RWPE1 (cell line): Measurements from ENCODE around the gene UHRF1.

Experiments used
- CTCF ChIA-PET: fragments of 350-600 bp; sonication (Branson Sonifier 250); formaldehyde crosslinking; extraction: SDS; loops from one replicate; lab custom pipeline; 2021; lab: Yijun Ruan, JAX
- POLR2A ChIA-PET: fragments of 400-600 bp; formaldehyde crosslinking; extraction: SDS; loops from one replicate; lab custom pipeline; 2020; ENCODE audit warnings: antibody characterized with exemption; ENCODE audit not compliant: low non-redundant PET; lab: Yijun Ruan, JAX
- DNase-seq: peaks from one replicate; pipeline ENCODE4 v3.0.0; 2012; ENCODE audit warnings: low spot score
- H3K27ac ChIP-seq: fragments of 450-650 bp; 2 replicates; pipeline ENCODE4 v1.5.1; 2017
- TF ChIP-seq, protein P1 (sequence below): fragments of 450-650 bp; conservative IDR thresholded peaks from 2 replicates; pipeline ENCODE4 v1.5.1; 2017; ENCODE audit warnings: low read depth, mild to moderate bottlenecking

Gene UHRF1

DNA sequence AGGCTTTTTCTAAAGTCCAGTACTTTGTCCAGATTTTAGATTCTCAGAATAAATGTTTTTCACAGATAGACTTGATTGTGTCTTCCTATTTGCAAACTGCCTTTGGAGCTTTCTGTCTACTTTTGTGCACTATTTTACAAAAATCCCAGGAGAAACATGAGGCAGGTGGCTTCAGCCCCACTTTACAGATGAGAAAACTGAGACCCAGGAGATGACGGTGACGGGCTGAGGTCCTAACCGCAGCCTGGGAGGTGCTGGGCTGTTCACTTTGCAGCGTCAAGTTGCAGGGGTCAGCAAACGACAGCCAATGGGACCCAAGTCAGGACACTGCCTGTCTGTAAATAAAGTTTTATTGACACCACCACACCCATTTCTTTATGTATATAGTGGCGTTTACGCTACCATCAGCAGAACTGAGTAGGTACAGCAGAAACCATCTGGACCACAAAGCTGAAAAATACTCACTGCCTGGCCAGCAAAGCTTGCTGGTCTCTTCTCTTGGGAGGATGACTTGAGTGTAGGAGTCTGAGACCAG is 52.9 kb downstream of the UHRF1 start:
- H3K27ac ChIP-seq = no peak overlapping the region
- ChIA-PET CTCF (no interaction called here), POLR2A (no interaction called here)
- TF ChIP-seq, protein P1, sequence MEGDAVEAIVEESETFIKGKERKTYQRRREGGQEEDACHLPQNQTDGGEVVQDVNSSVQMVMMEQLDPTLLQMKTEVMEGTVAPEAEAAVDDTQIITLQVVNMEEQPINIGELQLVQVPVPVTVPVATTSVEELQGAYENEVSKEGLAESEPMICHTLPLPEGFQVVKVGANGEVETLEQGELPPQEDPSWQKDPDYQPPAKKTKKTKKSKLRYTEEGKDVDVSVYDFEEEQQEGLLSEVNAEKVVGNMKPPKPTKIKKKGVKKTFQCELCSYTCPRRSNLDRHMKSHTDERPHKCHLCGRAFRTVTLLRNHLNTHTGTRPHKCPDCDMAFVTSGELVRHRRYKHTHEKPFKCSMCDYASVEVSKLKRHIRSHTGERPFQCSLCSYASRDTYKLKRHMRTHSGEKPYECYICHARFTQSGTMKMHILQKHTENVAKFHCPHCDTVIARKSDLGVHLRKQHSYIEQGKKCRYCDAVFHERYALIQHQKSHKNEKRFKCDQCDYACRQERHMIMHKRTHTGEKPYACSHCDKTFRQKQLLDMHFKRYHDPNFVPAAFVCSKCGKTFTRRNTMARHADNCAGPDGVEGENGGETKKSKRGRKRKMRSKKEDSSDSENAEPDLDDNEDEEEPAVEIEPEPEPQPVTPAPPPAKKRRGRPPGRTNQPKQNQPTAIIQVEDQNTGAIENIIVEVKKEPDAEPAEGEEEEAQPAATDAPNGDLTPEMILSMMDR = no peak
- no peak for DNase-seq

DNA sequence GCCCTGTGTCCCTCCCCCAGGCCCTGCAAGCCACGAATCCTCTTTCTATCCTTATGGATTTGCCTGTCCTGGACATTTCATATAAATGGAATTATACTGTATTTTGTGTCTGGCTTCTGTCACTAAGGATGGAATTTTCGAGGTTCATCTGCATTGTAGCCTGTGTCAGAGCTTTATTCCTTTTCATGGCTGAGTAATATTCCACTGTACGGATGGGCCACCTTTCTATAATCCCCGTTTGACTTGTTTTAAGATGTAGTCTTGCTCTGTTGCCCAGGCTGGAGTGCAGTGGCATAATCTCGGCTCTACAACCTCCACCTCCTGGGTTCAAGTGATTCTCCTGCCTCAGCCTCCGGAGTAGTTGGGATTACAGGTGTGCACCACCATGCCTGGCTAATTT is 55.8 kb downstream of the UHRF1 start:
- ChIA-PET POLR2A (no interaction called here), CTCF (interaction anchor here (0.5 to 0.7 kb wide), 2 partner anchors 123 to 354 kb away, joined by 3 read pairs; no protein-coding TSS in a partner anchor)
- TF ChIP-seq, protein P1 = no peak
- no peak overlapping the region for H3K27ac ChIP-seq
- no peak for DNase-seq

DNA sequence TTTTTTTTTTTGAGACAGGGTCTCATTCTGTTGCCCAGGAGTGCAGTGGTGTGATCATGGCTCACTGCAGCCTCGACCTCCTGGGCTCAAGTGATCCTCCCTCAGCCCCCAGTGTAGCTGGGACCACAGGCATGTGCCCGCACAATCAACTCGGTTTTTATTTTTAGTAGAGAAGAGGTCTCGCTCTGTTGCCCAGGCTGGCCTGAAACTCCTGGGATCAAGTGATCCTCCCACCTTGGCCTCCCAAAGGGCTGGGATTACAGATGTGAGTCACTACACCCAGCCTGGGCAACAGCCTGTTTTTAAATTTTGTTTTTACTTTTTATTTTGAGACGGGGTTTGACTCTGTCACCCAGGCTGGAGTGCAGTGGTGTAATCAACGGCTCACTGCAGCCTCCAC is 57.3 kb downstream of the UHRF1 start:
- ChIA-PET CTCF (interaction anchor here (0.6 kb wide), 1 partner anchor 59 kb away, joined by 3 read pairs; no protein-coding TSS in a partner anchor), POLR2A (no interaction called here)
- TF ChIP-seq, protein P1 = no peak
- peak overlapping the region; percentile 67 for H3K27ac ChIP-seq
- DNase-seq = no peak

DNA sequence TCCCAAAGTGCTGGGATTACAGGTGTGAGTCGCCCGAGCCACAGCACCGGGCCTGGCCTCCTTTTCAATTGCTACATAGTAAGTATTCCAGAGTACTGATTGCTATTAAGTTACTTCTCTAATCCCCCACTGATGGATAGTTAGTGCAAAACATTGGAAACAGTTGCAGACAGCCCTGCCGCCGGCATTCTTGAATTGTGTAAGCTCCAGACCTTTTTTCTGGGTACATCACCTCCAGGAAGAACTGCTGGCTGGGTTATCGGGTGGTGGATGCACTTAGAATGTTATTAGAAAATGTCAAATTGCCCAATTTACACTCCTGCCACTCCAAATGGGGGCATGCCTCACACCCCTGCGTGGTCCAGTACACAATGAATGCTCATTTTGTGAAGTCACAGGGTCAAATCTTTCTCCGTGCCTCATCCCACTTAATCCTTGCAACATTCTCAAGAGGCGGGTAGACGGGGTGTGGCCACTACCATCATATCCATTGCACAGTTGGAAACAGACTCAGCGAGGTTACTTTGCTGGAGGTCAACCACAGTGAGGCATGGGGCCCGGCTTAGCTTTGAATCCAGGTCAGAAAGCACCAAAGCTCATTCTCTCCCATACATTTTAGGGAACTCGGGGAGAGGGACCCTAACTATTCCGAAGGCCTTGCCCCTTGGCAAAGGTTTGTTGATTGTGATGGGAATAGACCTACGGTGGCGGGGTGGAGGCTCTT is 58.6 kb downstream of the UHRF1 start:
- ChIA-PET CTCF (interaction anchor here (0.6 kb wide), 1 partner anchor 62 kb away, joined by 5 read pairs; no protein-coding TSS in a partner anchor), POLR2A (interaction anchor here (0.7 kb wide), 1 partner anchor 13 kb away, joined by 3 read pairs; no protein-coding TSS in a partner anchor)
- TF ChIP-seq, protein P1 = no peak
- DNase-seq = no peak
- H3K27ac ChIP-seq = peak overlapping the region; percentile 67

DNA sequence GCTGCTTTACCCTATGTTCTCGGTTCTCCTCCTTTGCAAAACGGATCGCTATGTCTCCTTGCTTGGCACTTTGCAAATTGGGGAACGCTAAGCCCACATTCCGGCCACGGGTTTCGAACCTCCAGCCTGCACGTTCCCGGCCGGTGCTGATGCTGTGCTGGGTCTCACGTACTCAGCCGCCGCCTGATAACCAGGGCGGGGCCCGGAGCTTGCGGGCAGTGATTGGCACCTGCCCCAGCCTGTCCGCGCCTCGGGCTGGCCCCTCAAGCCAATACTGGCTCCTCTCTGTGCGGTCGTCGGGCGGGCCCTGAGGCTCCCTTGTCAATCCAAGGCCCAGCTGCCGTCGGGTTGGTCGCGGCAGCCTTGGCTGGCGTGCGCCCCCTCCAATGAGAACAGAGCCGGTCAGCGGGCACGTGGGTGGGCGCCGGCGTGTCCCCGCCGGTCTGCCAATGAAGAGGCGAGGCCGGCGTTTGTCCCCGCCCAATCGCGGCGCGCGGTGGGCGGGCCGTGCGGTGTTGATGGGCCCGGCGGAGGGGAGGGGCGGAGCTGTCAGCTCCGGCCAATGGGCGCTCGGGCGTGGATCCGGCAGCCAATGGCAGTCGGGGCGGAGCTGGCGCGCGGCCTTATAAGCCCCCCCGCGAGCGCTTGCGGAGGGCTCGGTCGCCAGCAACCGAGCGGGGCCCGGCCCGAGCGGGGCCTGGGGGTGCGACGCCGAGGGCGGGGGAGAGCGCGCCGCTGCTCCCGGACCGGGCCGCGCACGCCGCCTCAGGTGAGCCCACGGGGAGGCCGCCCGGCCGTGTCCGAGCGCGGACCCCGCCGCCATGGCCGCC is 59.4 kb downstream of the UHRF1 start, which contains the start of gene KDM4B:
KDM4B (plus strand) TSS at position 652 of the 830 bp plus-strand sequence. CDS start 63,778 bp downstream, outside the sequence.
- H3K27ac ChIP-seq = peak within 1 kb of the TSS; percentile 91
- TF ChIP-seq, protein P1 = no peak

DNA sequence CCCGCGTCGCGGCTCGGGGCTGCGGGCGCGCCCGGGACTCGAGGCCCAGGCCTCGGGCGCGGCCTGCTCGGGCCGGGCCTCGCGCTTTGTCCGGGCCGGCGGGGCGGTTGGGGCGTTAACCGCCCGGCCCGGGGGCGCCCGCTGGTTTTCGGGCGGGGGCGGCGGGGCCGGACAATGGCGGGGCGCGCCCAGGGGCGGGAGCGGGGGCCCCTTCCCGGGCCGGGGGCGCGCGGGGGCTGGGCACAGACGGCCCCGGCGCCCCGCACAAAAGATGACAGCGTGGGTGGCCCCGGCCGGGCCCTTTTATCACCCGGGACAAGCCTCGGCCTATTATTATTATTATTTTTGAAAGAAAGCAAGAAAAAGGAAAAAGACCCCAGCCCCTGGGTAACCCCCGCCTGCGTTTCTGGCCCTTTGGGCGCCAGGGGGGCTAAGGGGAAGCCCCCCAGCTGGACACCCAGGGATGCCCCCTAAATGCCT is 60.0 kb downstream of the UHRF1 start:
- peak overlapping the region; percentile 91 for H3K27ac ChIP-seq
- no peak for DNase-seq
- TF ChIP-seq, protein P1 = no peak
- ChIA-PET POLR2A (no interaction called here), CTCF (no interaction called here)

More for the DNA sequence above, 59.4 kb downstream of the UHRF1 start, which contains the start of gene KDM4B:
- CTCF ChIA-PET = no interaction called here
- POLR2A ChIA-PET = interaction anchor here (0.7 kb wide), 1 partner anchor 12 kb away, joined by 3 read pairs; no protein-coding TSS in a partner anchor
- peak; percentile 99 for DNase-seq
